Memory B cell (primary cell): Measurements from ENCODE around the gene METRNL.
"Not testable (repeated sequence)": the region's sequence is repeated elsewhere in the genome, so short reads cannot be mapped to it uniquely, and the experiment has no call there.

Experiments
- ATAC-seq: fragments of 150-1000 bp; cut with Tn5 transposase; 2 replicates; pipeline ENCODE4 v1.10.0; 2021; ENCODE audit warnings: low read depth, mild to moderate bottlenecking, moderate library complexity
- DNase-seq, 2 donors: peaks; one replicate each; pipeline ENCODE4 v3.0.0; 2022; ENCODE audit warnings: low spot score in 2 of 2
- H3K27ac Mint-ChIP-seq: one replicate; pipeline ENCODE4 v1.8.0; 2022; ENCODE audit warnings: mild to moderate bottlenecking, moderate library complexity, mixed read lengths
- H3K27me3 Mint-ChIP-seq: one replicate; pipeline ENCODE4 v1.8.0; 2022; ENCODE audit warnings: mixed read lengths
- H3K36me3 Mint-ChIP-seq: one replicate; pipeline ENCODE4 v1.8.0; 2022; ENCODE audit warnings: mild to moderate bottlenecking, mixed read lengths
- H3K4me1 Mint-ChIP-seq: one replicate; pipeline ENCODE4 v1.8.0; 2022; ENCODE audit warnings: mixed read lengths
- H3K4me3 Mint-ChIP-seq: one replicate; pipeline ENCODE4 v1.8.0; 2022; ENCODE audit warnings: mild to moderate bottlenecking, moderate library complexity, mixed read lengths
- H3K9me3 Mint-ChIP-seq: one replicate; pipeline ENCODE4 v1.8.0; 2022; ENCODE audit warnings: mixed read lengths

The METRNL gene, protein sequence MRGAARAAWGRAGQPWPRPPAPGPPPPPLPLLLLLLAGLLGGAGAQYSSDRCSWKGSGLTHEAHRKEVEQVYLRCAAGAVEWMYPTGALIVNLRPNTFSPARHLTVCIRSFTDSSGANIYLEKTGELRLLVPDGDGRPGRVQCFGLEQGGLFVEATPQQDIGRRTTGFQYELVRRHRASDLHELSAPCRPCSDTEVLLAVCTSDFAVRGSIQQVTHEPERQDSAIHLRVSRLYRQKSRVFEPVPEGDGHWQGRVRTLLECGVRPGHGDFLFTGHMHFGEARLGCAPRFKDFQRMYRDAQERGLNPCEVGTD

DNA sequence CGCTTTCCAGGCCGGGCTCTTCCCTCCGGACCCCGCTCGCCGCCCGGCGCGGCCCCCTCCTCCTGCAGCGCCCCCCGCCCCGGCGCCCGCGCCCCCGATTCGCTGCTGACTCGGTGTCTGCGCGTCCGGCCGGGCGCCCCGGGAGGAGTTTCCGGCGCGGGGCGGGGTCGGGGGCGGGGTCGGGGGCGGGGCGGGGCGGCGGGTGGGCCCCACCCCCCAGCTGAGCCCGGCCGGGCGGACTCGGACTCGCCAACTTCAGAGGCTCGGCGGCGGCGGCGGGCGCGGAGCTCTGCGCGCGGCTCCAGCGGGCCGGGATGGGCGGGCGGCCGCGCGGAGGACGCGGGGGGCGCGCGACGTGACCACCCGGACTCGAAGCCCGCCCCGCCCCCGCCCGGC is at the start of gene METRNL:
METRNL (plus strand) TSS at position 258 of the 396 bp plus-strand sequence. CDS start 207 bp downstream, outside the sequence.
- Mint-ChIP-seq H3K4me1 (peaks cover 20% of the 10 kb centered on the region), H3K27ac (no peak within 1 kb of the TSS), H3K27me3 (peaks cover 1% of the 10 kb centered on the region), H3K4me3 (peak within 1 kb of the TSS; percentile 63), H3K9me3 (no peaks in the 10 kb centered on the region), H3K36me3 (no peaks in the 10 kb centered on the region)
- DNase-seq (peak; percentile 48 to 64), ATAC-seq (peak; percentile 54)

DNA sequence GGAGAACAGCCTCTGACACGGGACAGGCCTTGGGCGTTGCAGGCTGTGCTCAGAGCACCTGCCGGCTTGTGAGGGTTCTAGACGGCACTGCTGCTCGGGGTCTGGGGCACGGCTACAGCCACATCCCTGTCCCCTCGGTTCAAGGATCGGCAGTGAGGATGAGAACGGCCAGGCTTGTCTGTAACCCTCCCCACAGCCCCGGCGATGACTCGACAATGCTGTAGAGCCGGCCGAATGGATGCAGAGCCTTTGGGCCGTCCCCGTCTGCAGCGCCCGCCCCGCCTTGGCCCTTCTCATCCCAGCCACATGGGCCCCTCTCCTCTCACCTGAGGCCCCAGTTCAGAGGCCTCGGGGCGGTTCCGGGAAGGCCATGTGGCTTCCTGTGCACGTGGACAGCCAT is 49.0 kb upstream of the METRNL start:
- Mint-ChIP-seq H3K27me3 (no peaks in the 10 kb centered on the region), H3K27ac (no peak overlapping the region), H3K9me3 (no peaks in the 10 kb centered on the region), H3K36me3 (peaks cover 10% of the 10 kb centered on the region), H3K4me1 (no peaks in the 10 kb centered on the region), H3K4me3 (no peak overlapping the region)
- no peak for ATAC-seq
- no peak for DNase-seq

DNA sequence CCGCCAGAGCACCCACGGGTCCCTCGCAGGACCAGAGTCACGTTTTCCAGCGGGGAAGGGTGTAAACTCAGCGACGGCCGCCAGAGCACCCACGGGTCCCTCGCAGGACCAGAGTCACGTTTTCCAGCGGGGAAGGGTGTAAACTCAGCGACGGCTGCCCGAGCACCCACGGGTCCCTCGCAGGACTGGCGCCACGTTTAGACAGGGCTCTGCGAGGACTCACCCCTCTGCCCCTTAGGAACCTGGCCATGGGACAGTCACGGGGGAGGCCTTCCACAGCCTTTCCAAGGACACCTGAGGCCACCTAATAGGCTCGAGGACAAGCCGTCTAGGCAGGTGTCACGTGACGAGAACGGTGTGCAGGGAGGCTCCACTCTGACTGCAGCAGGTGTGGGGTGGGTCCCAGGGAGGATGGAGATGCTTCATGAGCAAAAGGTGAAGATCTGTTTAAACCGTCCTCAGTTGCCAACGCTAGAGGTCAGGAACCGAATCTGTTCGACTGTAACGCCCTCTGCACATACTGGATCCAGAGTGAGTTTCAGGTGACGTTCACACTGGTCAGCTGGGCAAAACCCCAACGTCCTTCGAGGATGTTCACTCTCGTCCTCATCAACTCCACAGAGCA is 48.0 kb upstream of the METRNL start:
- Mint-ChIP-seq H3K27me3 (no peaks in the 10 kb centered on the region), H3K4me1 (no peaks in the 10 kb centered on the region), H3K27ac (no peak overlapping the region), H3K4me3 (no peak overlapping the region), H3K36me3 (peaks cover 12% of the 10 kb centered on the region), H3K9me3 (no peaks in the 10 kb centered on the region)
- DNase-seq (no peak), ATAC-seq (no peak)

DNA sequence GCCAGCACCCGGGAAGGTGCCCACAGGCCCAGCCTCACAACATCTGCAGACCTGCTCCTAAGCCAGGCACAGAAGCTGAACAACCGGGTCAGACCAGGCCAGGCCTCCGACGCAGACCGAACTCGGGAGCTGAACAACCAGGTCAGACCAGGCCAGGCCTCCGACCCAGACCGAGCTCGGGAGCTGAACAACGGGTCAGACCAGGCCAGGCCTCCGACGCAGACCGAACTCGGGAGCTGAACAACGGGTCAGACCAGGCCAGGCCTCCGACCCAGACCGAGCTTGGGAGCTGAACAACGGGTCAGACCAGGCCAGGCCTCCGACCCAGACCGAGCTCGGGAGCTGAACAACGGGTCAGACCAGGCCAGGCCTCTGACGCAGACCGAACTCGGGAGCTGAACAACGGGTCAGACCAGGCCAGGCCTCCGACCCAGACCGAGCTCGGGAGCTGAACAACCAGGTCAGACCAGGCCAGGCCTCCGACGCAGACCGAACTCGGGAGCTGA is 47.4 kb upstream of the METRNL start:
- H3K27ac Mint-ChIP-seq, H3K9me3 Mint-ChIP-seq, DNase-seq, H3K4me3 Mint-ChIP-seq, H3K27me3 Mint-ChIP-seq, H3K4me1 Mint-ChIP-seq, ATAC-seq: not testable (repeated sequence)
- H3K36me3 Mint-ChIP-seq = peaks cover 12% of the 10 kb centered on the region

DNA sequence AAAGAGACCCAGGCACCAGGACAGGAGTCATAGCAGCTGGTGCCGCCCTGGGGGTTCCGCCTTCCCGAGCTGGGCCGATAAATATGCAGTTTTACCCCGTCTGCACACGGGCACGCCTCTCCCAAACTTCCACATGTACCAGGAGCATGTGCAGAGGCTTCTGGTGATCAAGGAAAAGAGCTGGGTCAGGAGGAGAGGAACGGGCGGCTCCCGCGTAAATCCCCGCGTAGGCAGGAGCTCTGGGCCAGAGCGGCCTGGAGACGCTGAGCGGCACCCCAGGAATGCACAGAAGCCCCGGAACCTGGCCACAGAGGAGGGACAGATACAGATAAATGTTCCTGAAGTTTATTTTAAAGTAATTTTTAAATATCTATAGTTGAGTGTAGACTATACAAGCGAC is 46.6 kb upstream of the METRNL start:
- peaks cover 12% of the 10 kb centered on the region for H3K36me3 Mint-ChIP-seq
- H3K4me3 Mint-ChIP-seq = no peak overlapping the region
- H3K4me1 Mint-ChIP-seq = no peaks in the 10 kb centered on the region
- H3K27me3 Mint-ChIP-seq = no peaks in the 10 kb centered on the region
- ATAC-seq = no peak
- no peaks in the 10 kb centered on the region for H3K9me3 Mint-ChIP-seq
- no peak for DNase-seq
- no peak overlapping the region for H3K27ac Mint-ChIP-seq

DNA sequence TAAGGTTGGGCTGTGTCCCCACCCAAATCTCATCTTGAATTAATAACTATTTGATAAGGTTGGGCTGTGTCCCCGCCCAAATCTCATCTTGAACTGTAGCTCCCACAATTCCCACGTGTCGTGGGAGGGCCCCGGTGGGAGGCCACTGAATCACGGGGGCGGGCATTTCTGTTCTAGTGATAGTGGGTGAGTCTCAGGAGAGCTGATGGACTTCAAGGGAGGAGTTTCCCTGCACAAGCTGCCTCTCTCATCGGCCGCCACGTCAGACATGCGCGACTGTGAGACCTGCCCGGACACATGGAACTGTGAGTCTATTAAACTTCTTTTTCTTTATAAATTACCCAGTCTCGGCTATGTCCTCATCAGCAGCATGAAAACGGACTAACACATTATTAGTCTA is 44.9 kb upstream of the METRNL start:
- Mint-ChIP-seq H3K27ac (no peak overlapping the region), H3K36me3 (peaks cover 13% of the 10 kb centered on the region), H3K4me3 (no peak overlapping the region), H3K4me1 (no peaks in the 10 kb centered on the region), H3K9me3 (no peaks in the 10 kb centered on the region), H3K27me3 (no peaks in the 10 kb centered on the region)
- ATAC-seq (no peak), DNase-seq (no peak)

DNA sequence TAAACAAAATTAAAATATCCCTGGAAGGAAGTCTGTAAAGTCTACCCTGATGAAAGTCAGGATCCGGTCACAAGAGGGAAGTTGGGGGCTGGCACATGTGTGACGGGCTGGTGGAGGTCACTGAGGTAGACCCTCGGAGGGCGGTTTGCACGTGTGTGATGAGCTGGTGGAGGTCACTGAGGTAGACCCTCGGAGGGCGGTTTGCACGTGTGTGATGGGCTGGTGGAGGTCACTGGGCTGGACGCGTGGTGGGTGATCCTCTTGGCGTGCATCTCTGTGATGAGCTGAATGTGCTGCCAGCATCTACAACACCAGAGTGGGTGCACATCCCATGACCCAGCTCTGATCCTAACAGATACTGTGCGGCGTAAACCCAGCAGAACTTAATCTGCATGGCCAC is 43.7 kb upstream of the METRNL start:
- ATAC-seq = no peak
- no peak for DNase-seq
- Mint-ChIP-seq H3K27me3 (no peaks in the 10 kb centered on the region), H3K27ac (no peak overlapping the region), H3K36me3 (peaks cover 13% of the 10 kb centered on the region), H3K9me3 (no peaks in the 10 kb centered on the region), H3K4me1 (no peaks in the 10 kb centered on the region), H3K4me3 (no peak overlapping the region)

DNA sequence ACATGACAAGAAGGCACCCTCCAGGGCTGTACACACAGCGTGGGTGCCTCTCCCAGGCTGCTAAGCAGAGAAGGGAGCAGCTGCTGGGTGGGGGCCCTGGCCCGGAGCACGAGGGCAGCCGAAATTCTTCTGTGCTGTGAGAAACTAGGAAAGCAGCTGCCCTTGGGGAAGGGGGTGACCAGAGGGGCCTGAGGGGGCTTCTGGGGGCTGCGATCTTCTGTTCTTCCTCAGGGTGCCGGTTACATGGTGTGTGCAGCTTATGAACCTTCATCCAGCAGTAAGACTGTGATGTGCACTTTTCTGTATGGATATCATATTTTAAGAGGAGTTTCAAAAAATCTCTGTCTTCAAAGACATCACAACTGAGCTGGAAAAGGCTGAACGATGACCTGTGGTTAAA is 43.2 kb upstream of the METRNL start:
- Mint-ChIP-seq H3K36me3 (peaks cover 16% of the 10 kb centered on the region), H3K4me1 (no peaks in the 10 kb centered on the region), H3K9me3 (peaks cover 3% of the 10 kb centered on the region), H3K27ac (no peak overlapping the region), H3K4me3 (no peak overlapping the region), H3K27me3 (no peaks in the 10 kb centered on the region)
- DNase-seq = no peak
- no peak for ATAC-seq

DNA sequence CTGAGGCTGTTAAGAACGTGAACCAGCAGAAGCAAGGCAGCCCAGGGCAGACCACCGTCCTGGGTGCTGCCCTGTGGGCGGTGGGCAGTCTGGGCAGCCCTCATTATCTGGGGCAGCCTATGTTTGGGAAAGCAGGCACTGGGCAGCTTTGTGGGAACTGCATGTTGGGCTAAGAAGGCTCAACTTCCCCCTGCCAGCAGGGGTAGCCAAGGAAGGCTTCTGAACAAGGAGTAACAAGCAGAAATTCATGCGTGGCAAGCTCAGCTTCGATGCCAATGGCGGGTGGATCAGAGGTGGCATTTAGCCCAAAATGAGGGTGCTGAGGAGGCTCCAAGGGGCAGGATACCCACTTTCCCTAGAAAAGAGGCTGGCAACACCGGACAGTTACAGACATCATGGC is 42.7 kb upstream of the METRNL start:
- Mint-ChIP-seq H3K9me3 (peaks cover 5% of the 10 kb centered on the region), H3K4me3 (no peak overlapping the region), H3K27ac (no peak overlapping the region), H3K4me1 (no peaks in the 10 kb centered on the region), H3K27me3 (no peaks in the 10 kb centered on the region), H3K36me3 (peaks cover 19% of the 10 kb centered on the region)
- DNase-seq = no peak
- no peak for ATAC-seq

DNA sequence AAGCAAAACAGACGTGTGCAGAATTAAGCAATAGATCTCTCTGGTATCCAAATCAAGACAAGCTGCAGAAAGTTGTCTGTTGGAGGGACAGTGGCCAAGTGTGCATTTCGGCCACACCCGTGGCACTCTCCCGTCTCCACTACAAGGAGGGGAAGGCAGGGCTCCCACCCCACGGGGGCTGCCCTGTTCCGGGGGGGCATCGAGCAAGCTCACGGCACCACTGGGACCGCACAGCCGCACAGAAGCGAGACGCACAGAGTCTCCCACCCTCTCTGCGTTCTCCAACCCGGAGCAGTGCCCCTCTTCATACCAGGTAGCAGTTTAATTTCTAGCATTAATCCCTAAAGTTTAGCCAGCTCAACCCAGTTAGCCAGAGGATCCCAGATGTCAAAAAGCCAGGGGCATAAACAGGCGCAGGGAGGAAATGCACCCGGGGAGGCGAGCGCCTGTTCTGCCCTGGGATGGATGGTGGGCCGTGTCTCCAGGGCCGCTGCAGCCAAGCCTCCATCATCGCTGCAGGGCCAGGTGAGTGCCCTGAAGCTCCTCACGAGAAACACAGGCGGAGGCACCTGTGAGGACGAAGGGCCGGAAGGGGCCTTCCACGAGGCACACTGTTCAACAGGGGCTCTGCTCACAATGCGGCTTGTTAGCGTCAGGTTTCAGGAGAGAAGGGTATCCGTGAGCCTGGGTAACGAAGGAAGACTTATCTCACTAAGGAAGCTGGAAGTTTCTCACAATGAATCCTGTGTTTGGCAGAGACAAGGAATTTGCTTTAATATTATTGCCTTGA is 42.1 kb upstream of the METRNL start:
- DNase-seq (no peak), ATAC-seq (no peak)
- Mint-ChIP-seq H3K4me1 (no peaks in the 10 kb centered on the region), H3K27me3 (no peaks in the 10 kb centered on the region), H3K27ac (no peak overlapping the region), H3K4me3 (no peak overlapping the region), H3K36me3 (peaks cover 21% of the 10 kb centered on the region), H3K9me3 (peaks cover 6% of the 10 kb centered on the region)

DNA sequence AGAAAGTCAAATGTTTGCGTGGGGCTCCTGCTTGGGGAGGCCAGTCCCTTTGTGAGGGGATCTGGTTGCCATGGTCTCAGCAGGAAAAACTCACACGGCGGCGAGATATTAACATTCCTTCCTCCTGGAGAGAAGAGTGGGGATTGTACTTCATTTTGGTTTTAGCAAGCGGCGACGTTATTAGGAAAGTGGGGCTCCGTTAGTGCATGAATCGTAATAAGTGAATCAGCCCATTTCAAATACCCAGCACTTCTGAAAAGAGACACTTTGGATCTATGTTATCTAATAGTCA is 41.6 kb upstream of the METRNL start:
- Mint-ChIP-seq H3K4me1 (no peaks in the 10 kb centered on the region), H3K9me3 (peaks cover 11% of the 10 kb centered on the region), H3K27me3 (no peaks in the 10 kb centered on the region), H3K27ac (no peak overlapping the region), H3K4me3 (no peak overlapping the region), H3K36me3 (peaks cover 22% of the 10 kb centered on the region)
- DNase-seq (no peak), ATAC-seq (no peak)

DNA sequence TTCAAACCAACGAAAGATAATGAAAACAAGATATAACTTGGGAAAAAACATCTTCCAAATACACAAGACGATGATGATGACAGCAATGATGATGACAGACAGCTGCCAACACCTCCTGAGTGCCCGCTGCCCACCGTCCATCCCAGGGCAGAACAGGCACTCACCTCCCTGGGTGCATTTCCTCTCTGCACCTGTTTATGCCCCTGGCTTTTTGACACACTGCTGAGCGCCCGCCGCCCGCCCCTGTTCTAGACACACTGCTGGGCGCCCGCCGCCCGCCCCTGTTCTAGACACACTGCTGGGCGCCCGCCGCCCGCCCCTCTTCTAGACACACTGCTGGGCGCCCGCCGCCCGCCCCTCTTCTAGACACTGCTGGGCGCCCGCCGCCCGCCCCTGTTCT is 40.4 kb upstream of the METRNL start:
- not testable (repeated sequence) for DNase-seq, H3K27me3 Mint-ChIP-seq, ATAC-seq, H3K27ac Mint-ChIP-seq, H3K4me1 Mint-ChIP-seq, H3K4me3 Mint-ChIP-seq
- H3K9me3 Mint-ChIP-seq = peaks cover 12% of the 10 kb centered on the region
- H3K36me3 Mint-ChIP-seq = peaks cover 28% of the 10 kb centered on the region

DNA sequence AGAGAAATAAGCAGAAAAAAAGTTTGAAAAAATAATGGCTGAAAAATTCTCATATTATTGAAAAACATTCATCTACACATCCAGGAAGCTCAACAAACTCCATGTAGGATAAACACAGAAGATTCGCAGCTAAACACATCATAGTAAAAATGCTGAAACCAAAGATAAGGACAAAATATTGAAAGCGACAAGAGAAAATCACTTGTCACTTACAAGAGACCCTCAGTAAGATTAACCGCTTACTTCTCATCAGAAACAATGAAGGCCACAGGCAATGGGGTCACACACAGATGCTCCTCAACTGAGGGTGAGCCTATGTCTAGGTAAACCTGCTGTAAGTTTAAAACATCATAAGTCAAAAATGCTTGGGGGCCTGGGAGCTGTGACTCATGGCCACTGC is 38.1 kb upstream of the METRNL start:
- no peak overlapping the region for H3K27ac Mint-ChIP-seq
- peaks cover 26% of the 10 kb centered on the region for H3K36me3 Mint-ChIP-seq

DNA sequence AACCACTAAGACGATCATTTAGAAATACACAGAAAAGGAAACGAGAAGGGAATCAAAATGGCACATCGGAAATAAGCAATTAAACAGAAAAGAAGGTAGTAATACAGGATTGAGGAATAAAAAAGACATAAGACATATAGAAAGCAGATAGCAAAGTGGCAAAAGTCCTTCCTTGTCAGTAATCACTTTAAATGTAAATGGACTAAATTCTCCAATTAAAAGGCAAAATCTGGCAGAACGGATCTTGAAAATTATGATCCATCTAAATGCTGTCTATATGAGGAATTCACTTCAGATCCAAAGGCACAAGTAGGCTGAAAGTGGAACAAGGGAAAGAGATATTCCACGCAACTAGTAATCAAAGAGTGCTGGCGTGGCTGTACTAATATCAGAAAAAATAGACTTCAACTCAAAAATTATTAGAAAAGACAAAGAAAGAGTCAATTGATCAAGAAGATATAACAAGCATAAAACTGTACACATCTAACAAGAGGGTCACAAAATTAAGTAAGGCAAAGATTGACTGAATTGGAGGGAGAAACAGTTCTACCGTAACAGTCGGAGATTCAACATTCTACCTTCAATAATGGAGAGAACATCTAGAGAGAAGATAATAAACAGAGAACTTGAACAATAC is 36.8 kb upstream of the METRNL start:
- H3K4me3 Mint-ChIP-seq = no peak overlapping the region
- peaks cover 30% of the 10 kb centered on the region for H3K36me3 Mint-ChIP-seq
- no peak for DNase-seq
- no peak for ATAC-seq
- H3K27ac Mint-ChIP-seq = no peak overlapping the region
- no peaks in the 10 kb centered on the region for H3K27me3 Mint-ChIP-seq
- H3K4me1 Mint-ChIP-seq = no peaks in the 10 kb centered on the region
- peaks cover 15% of the 10 kb centered on the region for H3K9me3 Mint-ChIP-seq

More for the DNA sequence above, 38.1 kb upstream of the METRNL start:
- Mint-ChIP-seq H3K4me3 (no peak overlapping the region), H3K9me3 (peaks cover 12% of the 10 kb centered on the region), H3K27me3 (no peaks in the 10 kb centered on the region), H3K4me1 (no peaks in the 10 kb centered on the region)
- DNase-seq = no peak
- no peak for ATAC-seq
